Activated CD4-positive, alpha-beta T cell treated with anti-CD3 and anti-CD28 coated beads for 48 hours (primary cell): ENCODE results near the gene MAP2K7.
"Not testable (repeated sequence)": the region's sequence is repeated elsewhere in the genome, so short reads cannot be mapped to it uniquely, and the experiment has no call there.

Experiments
- DNase-seq: peaks from one replicate; pipeline ENCODE4 v3.0.0-alpha.2; 2020

Gene MAP2K7

DNA sequence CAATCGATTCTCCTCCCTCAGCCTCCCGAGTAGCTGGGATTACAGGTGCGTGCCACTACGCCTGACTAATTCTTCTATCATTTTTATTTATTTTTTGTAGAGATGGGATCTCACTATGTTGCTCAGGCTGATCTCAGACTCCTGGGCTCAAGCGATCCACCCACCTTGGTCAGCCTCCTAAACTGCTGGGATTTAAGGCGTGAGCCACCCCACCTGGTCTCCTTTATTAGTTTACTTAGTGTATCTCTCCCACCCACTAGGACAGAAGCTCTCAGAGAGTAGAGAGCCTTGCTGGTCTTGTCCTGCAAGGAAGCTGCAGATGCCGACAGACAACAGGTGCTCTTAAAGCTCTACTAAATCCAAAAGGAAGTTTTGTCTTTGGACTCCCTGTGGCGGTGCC is 17.9 kb upstream of the MAP2K7 start:
- no peak for DNase-seq

DNA sequence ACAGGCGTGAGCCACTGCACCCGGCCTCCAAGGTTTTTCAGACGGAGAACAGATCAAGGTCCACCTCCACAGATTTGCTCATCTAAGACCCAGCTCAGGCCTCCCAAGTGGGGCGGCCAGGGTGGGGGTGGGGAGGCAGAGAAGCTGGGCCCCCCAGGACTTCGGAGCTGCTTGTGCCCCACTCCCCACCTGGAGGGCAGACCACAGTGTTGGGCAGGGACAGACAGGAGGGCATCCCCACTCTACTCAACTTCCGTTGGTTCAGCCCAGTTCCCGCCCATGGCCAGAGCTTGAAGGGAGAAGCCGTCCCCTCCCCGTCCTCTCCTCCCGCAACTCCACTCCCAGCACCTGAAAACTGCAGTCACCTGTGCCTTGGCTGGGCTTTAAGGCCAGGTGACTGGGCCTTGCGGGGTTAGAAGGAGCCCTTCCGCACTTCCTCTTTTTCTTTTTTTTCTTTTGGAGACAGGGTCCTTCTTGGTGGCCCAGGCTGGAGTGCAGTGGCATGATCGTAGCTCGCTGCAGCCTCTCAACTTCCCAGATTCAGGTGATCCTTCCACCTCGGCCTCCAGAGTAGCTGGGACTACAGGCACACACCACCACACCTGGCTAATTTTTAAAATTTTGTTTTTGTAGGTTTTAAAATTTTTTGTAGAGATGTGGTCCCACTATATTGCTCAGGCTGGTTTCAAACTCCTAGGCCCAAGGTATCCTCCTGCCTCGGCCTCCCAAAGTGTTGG is 16.1 kb upstream of the MAP2K7 start:
- DNase-seq: no peak

DNA sequence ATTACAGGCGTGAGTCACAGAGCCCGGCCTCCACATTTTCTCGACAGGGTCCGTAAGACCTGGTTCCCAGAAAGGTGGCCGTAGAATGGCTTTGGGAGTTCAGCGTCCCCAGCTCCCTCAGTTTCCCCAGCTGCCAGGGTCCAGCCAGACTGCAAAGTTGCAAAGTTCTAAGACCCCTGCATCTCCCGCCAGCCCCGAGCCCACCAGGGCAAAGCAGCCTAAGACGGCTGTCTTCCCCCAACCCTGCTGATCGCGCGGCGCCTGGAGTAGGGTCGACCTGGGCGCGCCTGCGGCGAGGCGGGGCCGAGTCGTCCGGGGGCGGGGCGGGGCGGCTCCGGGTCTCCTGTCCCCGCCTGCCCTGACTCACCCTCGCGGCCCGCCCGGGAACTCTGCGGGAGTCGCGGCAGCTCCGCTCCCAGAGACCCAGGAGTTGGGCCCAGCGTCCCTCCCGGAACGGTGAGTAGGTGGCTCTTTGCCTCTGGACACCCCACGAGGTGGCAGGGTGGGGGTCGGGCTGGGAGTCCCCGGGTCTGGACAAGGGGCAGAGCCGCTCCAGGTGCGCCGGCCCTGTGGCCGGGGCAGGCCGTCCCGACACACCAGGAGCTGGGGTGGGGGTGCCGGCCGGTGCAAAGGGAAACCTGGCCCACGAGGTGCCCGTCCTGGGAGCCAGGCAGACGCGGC is 15.4 kb upstream of the MAP2K7 start, which contains the start of gene LRRC8E:
Gene LRRC8E, plus strand, starts transcription at position 366 of the 681 bp plus-strand sequence. CDS start 7,094 bp downstream, outside the sequence.
- peak; percentile 67 for DNase-seq

DNA sequence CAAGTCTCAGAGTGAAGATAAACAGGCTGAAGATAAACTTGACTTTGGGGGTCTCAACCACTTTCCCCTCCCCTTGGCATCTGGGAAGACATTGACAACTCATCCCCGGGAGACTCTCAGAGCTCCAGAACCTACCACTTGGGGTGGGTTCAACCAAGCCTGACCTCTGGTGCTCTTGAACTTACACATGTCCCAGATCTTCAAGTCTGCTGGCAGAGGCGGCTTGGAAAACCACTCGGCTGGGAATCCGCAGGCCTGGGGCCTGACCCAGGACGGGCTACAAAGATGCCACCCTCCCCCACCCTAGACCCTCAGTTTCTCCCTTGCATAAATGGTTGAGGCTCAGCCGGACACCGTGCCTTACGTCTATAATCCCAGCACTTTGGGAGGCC is 14.9 kb upstream of the MAP2K7 start:
- no peak for DNase-seq

DNA sequence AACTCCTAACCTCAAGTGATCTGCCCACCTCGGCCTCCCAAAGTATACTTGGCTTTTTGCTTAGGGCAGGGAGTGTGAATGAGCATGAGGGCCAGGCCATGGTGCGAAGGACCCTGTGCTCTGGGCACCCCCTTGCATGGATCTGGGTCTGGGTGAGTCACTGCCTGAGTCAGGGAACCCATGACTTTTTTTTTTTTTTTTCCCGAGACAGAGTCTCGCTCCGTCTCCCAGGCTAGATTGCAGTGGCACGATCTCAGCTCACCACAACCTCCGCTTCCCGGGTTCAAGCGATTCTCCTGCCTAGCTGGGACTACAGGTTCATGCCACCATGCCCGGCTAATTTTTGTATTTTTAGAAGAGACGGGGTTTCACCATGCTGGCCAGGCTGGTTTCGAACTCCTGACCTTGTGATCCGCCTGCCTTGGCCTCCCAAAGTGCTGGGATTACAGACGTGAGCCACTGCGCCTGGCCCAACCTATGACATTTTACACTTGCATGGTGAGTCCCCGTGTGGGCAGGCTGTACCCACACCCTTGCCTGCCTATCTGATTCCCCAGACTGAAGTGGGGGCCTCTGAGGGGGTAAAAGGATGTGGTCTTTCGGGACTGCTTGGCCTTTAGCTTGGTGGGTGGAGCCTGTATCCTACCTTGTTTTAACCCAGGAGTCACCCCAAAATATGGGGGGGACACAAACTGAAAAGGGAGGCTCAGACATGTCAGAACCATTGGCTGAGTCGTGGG is 10.1 kb upstream of the MAP2K7 start:
- DNase-seq: not testable (repeated sequence)

DNA sequence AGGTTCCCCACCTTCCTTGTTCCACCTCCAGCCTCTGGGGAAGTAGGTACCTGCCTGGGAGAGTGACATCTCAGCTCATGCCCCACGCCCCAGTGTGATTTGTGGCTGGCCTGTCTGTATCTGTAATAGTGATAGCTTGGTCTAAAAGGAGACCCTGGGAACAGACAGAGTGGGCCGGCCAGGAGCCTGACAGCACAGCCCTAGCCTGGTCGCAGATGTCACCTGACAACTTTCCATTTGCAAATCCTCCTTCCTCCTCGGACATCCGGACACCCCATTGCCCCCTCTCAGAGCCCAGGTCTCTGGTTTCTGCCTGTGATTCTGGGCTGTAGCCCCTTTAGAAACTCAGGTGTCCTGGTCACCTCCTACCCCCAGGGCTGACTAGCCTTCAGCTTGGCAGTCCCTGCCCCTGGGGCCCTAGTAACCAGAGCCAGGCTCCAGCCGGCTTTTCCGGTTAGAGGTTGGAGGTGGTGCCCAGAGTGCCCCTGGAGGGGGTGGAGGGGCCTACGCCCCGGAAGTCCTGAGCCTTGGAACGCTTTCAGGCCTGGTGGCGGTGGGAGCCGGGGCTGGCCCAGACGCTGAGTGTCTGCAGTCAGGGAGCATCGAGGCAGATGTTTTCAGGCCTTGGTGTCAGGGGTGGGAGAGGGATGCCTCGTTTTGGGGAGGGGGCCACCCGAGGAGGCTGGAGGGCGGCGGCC is 8.9 kb upstream of the MAP2K7 start:
- DNase-seq: no peak

DNA sequence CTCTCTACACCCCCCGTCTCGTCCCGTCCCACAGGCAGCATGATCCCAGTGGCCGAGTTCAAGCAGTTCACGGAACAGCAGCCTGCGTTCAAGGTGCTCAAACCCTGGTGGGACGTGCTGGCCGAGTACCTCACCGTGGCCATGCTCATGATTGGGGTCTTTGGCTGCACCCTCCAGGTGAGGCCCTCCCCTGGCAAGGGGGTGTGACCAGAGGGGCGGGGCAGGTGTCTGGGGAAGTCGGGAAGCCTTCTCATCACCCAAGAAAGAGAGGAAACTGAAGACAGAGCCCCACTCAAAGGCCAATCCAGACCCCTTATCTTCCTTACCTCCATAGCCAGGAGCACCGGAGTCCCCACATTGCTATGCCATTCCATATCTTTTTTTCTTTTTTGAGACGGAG is 8.1 kb upstream of the MAP2K7 start:
- DNase-seq: no peak

DNA sequence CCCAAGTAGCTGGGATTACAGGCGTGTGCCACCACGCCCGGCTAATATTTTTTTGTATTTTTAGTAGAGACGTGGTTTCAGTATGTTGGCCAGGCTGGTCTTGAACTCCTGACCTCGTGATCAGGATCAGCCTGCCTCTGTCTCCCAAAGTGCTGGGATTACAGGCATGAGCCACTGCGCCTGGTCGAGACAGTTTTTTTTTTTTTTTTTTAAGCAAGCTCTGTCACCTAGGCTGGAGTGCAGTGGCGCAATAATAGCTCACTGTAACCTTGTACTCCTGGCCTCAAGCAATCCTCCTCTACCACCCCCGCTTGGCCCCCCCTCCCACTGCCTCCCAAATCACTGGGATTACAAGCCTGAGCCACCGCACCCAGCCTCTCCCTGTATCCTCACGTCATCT is 6.4 kb upstream of the MAP2K7 start:
- DNase-seq: no peak

DNA sequence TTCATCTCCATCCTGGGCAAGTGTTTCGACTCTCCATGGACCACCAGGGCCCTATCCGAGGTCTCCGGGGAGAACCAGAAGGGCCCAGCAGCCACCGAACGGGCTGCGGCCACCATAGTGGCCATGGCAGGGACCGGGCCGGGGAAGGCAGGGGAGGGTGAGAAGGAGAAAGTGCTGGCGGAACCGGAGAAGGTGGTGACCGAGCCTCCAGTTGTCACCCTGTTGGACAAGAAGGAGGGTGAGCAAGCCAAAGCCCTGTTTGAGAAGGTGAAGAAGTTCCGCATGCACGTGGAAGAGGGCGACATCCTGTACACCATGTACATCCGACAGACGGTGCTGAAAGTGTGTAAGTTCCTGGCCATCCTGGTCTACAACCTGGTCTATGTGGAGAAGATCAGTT is 4.7 kb upstream of the MAP2K7 start:
- no peak for DNase-seq

DNA sequence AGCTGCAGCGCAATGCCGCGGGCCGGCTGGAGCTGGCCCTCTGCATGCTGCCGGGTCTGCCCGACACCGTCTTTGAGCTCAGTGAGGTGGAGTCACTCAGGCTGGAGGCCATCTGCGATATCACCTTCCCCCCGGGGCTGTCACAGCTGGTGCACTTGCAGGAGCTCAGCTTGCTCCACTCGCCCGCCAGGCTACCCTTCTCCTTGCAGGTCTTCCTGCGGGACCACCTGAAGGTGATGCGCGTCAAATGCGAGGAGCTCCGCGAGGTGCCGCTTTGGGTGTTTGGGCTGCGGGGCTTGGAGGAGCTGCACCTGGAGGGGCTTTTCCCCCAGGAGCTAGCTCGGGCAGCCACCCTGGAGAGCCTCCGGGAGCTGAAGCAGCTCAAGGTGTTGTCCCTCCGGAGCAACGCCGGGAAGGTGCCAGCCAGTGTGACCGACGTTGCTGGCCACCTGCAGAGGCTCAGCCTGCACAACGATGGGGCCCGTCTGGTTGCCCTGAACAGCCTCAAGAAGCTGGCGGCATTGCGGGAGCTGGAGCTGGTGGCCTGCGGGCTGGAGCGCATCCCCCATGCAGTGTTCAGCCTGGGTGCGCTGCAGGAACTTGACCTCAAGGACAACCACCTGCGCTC is 3.8 kb upstream of the MAP2K7 start:
- no peak for DNase-seq

DNA sequence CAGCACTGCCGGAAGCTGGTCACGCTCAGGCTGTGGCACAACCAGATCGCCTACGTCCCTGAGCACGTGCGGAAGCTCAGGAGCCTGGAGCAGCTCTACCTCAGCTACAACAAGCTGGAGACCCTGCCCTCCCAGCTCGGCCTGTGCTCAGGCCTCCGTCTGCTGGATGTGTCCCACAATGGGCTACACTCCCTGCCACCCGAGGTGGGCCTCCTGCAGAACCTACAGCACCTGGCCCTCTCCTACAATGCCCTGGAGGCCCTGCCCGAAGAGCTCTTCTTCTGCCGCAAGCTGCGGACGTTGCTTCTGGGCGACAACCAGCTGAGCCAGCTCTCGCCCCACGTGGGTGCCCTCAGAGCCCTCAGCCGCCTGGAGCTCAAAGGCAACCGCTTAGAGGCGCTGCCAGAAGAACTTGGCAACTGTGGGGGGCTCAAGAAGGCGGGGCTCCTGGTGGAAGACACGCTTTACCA is 3.2 kb upstream of the MAP2K7 start:
- DNase-seq: no peak

DNA sequence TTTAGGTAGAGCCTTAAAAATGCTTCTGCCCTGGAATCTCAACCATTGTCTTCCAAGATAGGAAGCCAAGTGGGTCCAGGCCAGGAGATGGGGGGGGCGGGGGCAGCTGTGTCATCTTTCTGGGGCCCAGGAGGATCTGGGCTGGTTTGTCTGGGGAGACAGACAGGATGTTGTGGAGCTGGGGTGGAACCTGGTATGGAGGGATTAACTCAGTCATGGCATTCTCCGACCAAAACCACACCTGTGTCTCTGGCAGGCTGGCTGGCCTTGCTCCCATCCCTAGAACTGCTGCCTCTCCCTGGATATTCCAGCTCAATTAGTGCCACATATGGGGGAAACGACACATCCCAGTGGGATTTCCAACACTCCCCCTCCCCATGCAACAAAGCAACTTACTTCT is 2.7 kb upstream of the MAP2K7 start:
- no peak for DNase-seq

DNA sequence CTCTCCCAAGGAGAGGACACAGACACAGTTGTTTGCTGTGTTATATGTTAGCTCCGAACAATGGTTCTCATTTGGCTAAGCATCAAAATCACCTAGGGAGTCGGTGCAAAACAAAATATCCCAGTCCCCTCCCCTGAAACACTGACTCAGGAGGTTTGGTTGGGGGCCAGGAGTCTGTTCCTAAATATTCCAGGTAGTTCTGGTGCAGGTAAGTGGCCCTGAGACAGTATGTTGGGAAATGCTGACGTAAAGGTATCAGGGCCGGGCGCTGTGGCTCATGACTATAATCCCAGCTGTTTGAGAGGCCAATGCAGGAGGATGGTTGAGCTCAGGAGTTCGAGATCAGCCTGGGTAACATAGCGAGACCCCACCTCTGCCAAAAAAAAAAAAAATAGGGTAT is 2.3 kb upstream of the MAP2K7 start:
- DNase-seq: no peak

DNA sequence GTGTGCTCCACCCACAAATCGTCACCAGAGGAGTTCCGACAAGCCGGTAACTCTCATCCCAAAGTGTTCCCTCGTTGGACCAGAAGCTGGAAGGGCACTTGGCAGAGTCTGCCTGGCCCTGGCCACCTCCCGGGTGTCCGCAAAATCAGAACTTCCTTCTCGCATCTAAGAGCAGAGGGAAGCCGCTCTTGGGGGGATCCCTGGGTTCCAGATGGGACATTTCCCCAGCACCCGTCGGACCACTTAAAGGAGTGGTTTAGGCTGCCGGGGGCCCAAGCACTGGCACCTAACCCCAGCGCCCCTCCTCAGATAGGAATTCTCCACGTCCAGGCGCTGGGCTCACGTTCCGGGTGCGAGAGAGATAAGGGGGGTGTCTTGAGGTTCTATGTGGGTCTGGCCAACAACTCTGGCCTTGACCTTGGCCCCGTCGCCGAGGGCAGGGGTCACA is 857 bp upstream of the MAP2K7 start:
- DNase-seq: no peak

DNA sequence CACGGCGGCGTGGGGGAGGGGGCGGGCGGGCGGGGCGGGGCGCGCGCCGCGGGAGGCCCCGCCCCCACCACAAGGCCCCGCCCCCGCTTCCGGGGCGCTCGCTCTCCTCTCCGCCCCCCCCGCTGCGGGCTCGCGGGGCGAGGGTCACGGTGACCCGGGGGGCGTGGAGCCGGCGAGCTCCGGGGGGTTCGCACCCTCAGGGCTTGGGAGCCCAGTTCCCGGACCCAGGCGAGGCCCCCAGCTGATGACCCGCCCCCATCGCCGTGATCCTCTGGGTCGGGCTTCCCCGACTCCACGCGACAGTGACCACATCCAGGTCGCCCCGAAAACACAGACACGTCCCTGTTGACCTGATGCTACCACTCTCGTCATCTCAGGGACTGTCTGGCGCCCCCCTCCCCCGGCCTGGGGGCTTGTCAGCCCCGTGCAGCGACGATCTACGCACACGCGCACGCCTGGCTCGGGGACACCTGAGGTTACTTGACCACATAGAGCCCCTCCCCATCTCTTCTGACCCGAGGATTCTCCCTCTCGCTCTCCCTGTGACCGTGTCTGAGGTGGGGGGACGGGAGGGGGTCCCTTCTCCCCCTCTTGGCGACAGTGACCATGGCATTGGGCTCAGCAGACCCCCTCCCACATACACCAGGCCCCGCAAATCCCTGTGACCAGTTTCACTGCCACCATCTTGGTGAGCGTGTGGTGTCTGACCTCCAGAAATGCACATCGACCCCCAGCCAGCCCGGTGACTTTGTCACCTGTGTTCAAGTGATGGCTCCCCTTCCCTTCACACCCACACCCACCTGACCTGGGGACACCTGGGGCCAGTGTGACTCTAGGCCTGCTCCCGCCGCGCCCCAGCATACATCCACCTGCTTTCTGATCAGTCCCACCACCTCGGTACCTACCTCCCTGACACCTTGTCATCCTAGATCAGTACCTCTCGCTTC is 670 bp downstream of the MAP2K7 start:
- peak; percentile 61 for DNase-seq

DNA sequence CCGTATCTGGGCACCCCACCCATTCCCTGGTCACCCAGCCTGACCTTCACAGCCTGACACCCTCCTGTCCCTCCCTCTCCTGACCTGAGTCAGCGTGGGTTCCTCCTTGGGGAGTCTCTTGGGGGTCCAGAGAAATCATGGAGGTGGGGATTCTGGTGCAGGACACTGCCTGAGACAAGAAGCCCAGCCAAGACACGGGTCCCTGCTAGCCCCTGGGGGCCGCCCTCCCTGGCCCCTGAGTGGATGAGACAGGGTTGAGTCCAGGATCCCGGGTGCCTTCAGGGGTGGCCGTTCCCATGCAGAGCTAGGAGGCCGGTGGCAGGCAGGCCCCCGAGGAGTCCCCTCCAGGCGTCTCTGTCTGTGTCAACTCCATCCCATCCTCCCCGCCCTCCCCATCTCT is 1.6 kb downstream of the MAP2K7 start:
- DNase-seq: no peak

DNA sequence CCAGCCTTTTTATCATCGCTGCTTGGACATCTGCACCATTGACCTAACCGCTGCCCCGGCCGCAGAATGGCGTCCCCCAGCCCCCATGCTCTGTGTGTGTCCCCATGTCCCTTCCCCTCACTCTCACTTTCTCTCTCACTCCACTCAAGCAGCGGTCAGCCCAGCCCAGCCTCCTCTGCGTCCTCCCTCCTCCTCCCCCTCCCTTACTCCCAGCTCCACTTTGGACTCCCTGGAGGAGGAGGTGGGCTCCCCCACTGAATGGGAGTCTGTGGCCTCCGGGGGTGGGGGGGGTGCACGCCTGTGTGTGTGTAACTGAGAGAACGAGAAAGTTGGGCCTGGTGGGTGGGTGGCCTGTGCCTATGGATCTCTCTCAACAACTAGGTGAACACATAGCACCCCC is 2.2 kb downstream of the MAP2K7 start:
- no peak for DNase-seq

DNA sequence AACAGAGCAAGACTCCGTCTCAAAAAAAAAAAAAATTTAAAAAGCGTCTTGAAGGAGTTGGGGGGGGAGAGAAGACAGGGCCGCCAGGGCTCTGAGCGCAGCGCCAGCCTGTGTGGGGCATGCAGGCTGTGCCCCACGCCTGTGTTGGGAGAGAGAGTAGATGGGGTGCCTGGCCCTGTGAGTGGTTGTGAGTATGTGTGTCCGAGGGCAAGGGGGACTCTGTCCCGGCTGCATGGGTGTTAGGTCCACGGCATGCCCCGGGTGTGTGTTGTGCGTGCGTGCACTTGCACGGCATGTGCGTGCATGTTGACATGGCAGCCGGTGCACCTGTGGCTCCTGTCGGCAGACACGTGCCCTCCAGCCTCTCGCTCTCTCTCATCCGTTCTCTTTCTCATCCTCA is 3.4 kb downstream of the MAP2K7 start:
- no peak for DNase-seq

DNA sequence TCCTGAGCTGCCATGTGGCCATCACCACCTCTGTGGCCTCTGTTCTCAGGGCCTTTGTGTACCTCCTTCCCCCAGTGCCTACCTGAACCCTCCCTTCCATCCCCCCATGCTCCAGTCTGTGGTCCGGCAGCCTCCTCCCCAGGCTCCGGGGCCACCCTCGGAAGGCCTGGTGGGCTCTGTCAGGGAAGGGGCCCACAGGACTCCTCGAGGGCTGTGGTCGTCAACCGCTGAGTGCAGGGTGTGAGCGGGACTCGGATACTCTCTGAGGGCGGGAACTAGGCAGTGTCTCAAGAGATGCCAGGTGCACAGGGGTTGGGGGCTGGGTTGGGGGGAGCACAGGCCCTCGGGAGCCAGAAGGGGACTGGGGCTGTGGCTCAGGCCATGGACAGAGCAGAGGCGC is 3.9 kb downstream of the MAP2K7 start:
- no peak for DNase-seq

DNA sequence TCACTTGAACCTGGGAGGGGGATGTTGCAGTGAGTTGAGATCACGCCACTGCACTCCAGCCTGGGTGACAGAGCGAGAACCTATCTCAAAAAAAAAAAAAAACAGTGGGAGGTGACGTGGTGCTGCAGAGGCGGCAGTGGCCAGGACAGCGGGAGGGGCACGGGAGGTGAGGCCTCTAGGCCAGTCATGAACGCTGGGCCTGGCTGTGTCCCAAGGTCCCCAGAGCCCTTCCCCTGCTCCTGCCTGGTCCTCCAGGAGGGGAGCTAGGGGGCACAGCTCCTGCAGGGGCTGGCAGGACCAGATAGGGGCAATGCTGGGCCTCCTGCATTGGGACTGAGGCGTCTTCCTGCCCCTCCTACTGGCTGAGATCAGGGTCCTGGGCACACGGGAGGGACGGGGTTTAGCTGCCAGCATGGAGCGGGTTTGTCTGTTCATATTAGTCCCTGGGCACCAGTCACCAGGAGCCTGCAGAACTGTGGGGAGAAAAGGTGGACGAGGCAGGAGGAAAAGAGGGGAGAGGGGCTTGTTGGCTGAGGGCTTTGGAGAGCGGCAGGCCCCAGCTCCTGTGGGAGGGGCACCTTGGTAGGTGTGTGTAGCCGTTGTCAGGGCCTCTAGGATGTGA is 4.5 kb downstream of the MAP2K7 start:
- no peak for DNase-seq
